Measurements from ENCODE around the gene IFRD2. TPM values are rescaled to one million over a fixed set of nuclear protein-coding genes. Genes with fewer than 3 reads are reported as not detected.

Gene IFRD2
- total and polyA plus RNA-seq, 2 of the 13 experiments (the other 11 are each of a cell fraction or from before 2014, with no cell fraction given): 32.8 to 96.1 TPM

GRCh38 chr3:50321336-50322114, 29.3 kb upstream of the IFRD2 start (continued):
- TF ChIP-seq, protein P1, sequence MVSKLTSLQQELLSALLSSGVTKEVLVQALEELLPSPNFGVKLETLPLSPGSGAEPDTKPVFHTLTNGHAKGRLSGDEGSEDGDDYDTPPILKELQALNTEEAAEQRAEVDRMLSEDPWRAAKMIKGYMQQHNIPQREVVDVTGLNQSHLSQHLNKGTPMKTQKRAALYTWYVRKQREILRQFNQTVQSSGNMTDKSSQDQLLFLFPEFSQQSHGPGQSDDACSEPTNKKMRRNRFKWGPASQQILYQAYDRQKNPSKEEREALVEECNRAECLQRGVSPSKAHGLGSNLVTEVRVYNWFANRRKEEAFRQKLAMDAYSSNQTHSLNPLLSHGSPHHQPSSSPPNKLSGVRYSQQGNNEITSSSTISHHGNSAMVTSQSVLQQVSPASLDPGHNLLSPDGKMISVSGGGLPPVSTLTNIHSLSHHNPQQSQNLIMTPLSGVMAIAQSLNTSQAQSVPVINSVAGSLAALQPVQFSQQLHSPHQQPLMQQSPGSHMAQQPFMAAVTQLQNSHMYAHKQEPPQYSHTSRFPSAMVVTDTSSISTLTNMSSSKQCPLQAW (CRISPR knock-in tag; IDR thresholded peaks at IDR 0.05): no peak
- TF ChIP-seq ZNF7 (CRISPR knock-in tag; IDR thresholded peaks at IDR 0.05): 0 out of 2 replicates have a peak, but pooled peaks have one; percentile 34
- TF ChIP-seq PAF1 (CRISPR knock-in tag; IDR thresholded peaks at IDR 0.05): no peak
- no peak for TF ChIP-seq SNRNP70 (IDR thresholded peaks at IDR 0.05; ENCODE audit: low read depth, low read length)
- TF ChIP-seq KLF11 (CRISPR knock-in tag; IDR thresholded peaks at IDR 0.05): no peak
- TF ChIP-seq GATAD1 (CRISPR knock-in tag; IDR thresholded peaks at IDR 0.05): no peak
- TF ChIP-seq RNF2 (conservative IDR thresholded peaks at IDR 0.05; ENCODE audit: low read depth): peak; percentile 63; the same call in 1 of the 2 replicates
- TF ChIP-seq MED8 (CRISPR knock-in tag; IDR thresholded peaks at IDR 0.05; ENCODE audit: insufficient replicate concordance): no peak
- TF ChIP-seq, protein P2, sequence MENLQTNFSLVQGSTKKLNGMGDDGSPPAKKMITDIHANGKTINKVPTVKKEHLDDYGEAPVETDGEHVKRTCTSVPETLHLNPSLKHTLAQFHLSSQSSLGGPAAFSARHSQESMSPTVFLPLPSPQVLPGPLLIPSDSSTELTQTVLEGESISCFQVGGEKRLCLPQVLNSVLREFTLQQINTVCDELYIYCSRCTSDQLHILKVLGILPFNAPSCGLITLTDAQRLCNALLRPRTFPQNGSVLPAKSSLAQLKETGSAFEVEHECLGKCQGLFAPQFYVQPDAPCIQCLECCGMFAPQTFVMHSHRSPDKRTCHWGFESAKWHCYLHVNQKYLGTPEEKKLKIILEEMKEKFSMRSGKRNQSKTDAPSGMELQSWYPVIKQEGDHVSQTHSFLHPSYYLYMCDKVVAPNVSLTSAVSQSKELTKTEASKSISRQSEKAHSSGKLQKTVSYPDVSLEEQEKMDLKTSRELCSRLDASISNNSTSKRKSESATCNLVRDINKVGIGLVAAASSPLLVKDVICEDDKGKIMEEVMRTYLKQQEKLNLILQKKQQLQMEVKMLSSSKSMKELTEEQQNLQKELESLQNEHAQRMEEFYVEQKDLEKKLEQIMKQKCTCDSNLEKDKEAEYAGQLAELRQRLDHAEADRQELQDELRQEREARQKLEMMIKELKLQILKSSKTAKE (CRISPR knock-in tag; IDR thresholded peaks at IDR 0.05; ENCODE audit: borderline replicate concordance): peak; percentile 57; the same call in 1 of the 2 replicates
- peak; percentile 92 for TF ChIP-seq DR1 (CRISPR knock-in tag; IDR thresholded peaks at IDR 0.05)
- no peak; the same call in 1 of the 2 replicates for TF ChIP-seq SRY (CRISPR knock-in tag; IDR thresholded peaks at IDR 0.05)
- no peak for TF ChIP-seq TSC22D2 (CRISPR knock-in tag; IDR thresholded peaks at IDR 0.05; ENCODE audit: borderline replicate concordance)
- peak; percentile 53 for TF ChIP-seq GATAD2A (CRISPR knock-in tag; IDR thresholded peaks at IDR 0.05)
- TF ChIP-seq, protein P3, sequence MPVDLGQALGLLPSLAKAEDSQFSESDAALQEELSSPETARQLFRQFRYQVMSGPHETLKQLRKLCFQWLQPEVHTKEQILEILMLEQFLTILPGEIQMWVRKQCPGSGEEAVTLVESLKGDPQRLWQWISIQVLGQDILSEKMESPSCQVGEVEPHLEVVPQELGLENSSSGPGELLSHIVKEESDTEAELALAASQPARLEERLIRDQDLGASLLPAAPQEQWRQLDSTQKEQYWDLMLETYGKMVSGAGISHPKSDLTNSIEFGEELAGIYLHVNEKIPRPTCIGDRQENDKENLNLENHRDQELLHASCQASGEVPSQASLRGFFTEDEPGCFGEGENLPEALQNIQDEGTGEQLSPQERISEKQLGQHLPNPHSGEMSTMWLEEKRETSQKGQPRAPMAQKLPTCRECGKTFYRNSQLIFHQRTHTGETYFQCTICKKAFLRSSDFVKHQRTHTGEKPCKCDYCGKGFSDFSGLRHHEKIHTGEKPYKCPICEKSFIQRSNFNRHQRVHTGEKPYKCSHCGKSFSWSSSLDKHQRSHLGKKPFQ (CRISPR knock-in tag; IDR thresholded peaks at IDR 0.05; ENCODE audit: insufficient replicate concordance): no peak
- TF ChIP-seq, protein P4, sequence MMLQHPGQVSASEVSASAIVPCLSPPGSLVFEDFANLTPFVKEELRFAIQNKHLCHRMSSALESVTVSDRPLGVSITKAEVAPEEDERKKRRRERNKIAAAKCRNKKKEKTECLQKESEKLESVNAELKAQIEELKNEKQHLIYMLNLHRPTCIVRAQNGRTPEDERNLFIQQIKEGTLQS (CRISPR knock-in tag; IDR thresholded peaks at IDR 0.05): no peak
- TF ChIP-seq ZNF350 (CRISPR knock-in tag; IDR thresholded peaks at IDR 0.05; ENCODE audit: borderline replicate concordance, low read depth): peak; percentile 44
- TF ChIP-seq TBX2 (CRISPR knock-in tag; IDR thresholded peaks at IDR 0.05; ENCODE audit: borderline replicate concordance): peak; percentile 24; the same call in 1 of the 2 replicates
- TF ChIP-seq ZNF768 (CRISPR knock-in tag; IDR thresholded peaks at IDR 0.05): peak; percentile 25; the same call in 1 of the 2 replicates
- TF ChIP-seq, protein P5, sequence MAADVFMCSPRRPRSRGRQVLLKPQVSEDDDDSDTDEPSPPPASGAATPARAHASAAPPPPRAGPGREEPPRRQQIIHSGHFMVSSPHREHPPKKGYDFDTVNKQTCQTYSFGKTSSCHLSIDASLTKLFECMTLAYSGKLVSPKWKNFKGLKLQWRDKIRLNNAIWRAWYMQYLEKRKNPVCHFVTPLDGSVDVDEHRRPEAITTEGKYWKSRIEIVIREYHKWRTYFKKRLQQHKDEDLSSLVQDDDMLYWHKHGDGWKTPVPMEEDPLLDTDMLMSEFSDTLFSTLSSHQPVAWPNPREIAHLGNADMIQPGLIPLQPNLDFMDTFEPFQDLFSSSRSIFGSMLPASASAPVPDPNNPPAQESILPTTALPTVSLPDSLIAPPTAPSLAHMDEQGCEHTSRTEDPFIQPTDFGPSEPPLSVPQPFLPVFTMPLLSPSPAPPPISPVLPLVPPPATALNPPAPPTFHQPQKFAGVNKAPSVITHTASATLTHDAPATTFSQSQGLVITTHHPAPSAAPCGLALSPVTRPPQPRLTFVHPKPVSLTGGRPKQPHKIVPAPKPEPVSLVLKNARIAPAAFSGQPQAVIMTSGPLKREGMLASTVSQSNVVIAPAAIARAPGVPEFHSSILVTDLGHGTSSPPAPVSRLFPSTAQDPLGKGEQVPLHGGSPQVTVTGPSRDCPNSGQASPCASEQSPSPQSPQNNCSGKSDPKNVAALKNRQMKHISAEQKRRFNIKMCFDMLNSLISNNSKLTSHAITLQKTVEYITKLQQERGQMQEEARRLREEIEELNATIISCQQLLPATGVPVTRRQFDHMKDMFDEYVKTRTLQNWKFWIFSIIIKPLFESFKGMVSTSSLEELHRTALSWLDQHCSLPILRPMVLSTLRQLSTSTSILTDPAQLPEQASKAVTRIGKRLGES (CRISPR knock-in tag; IDR thresholded peaks at IDR 0.05; ENCODE audit: borderline replicate concordance): no peak

Data from HepG2 (cell line).